ENCODE results near the gene VKORC1L1.
"Not testable (repeated sequence)": the region's sequence is repeated elsewhere in the genome, so short reads cannot be mapped to it uniquely, and the experiment has no call there.

Gene VKORC1L1

DNA sequence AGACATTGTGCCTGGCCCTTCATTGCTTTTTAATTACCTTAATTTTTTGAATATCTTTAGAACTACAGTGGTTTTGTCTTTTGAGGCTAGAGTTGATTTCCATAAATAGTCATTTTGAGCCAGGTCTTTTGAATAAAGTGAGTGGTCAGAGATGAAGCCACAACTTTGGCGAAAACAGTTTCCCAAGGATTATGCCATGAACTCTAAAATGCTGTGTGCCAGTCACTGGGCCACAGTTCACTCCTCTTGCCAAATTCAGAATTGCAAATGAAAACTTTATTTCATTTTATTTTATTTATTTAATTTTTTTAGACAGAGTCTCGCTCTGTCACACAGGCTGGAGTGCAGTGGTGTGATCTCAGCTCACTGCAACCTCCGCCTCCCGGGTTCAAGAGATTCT, 14.2 kb upstream of the VKORC1L1 start:
- not testable (repeated sequence) for DNase-seq (ENCODE audit: extremely low read depth, low read depth)

DNA sequence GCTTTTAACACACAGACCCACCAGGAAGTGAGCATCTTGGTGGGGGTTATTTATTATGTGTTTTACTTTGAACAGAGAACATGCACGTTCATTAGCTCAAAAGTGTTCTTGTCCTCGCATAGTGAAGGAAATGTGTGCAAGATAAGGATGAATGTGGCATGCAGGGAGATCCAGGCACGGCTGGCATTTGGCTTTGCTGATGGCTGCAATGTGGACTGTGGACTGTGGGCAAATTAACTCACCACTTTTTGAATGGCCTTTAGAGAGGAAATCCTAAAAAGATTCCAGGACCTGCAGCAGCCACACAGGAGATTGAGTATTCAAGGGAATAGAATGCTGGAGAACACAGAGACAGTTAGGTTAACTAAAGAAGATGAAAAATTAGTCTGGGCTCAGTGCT, 6.6 kb upstream of the VKORC1L1 start:
- not testable (repeated sequence) for DNase-seq (ENCODE audit: extremely low read depth, low read depth)

DNA sequence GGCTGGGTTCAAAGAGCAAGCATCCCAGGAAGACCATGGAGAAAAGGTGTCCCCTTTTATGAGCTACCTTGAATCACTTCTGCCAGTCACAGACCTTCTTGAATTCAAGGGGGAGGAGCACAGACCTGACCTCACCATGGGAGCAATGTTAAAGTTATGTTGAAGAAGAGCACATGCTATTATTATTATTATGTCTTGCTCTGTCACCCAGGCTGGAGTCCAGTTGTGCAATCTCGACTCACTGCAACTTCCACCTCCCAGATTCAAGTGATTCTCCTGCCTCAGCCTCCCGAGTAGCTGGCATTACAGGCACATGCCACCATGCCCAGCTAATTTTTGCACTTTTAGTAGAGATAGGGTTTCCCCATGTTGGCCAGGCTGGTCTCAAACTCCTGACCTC, 5.2 kb upstream of the VKORC1L1 start:
- not testable (repeated sequence) for DNase-seq (ENCODE audit: extremely low read depth, low read depth)

DNA sequence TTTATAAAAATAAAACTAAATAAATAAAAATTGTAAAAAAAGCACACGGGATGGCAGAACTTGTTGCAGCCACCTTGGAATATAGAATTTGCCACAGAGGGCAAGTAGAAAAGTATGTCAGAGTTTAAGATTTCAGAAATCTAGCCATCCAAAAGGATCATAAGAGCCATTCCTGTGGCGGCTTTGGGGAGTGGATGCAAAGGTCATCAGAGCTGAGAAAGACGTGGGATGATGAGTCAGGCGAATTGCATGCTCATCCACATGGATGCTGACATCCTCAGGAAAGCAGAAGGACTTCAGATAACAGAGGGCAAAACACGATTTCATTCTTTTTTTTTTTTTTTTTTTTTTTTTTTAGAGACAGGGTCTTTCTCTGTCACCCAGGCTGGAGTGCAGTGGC, 3.6 kb upstream of the VKORC1L1 start:
- DNase-seq (ENCODE audit: extremely low read depth, low read depth) = not testable (repeated sequence)

DNA sequence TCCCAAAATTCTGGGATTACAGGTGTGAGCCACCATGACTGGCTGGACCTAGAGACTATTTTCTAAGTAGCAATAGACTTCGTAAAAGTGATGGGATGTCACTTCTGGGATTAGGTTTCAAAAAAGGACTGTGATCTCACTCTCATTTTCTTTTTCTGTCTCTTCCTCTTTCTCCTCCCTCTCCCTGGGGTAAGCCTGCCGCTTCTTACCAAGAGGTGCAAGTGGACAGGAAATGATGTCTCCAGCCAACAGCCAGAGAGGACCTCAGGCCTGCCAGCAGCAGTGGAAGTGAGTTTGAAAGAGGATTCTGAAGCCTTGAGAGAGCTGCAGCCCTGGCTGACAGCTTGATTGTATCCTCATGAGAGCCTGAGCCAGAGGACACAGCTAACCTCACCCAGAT, 1.4 kb upstream of the VKORC1L1 start:
- DNase-seq (ENCODE audit: extremely low read depth, low read depth) = not testable (repeated sequence)

DNA sequence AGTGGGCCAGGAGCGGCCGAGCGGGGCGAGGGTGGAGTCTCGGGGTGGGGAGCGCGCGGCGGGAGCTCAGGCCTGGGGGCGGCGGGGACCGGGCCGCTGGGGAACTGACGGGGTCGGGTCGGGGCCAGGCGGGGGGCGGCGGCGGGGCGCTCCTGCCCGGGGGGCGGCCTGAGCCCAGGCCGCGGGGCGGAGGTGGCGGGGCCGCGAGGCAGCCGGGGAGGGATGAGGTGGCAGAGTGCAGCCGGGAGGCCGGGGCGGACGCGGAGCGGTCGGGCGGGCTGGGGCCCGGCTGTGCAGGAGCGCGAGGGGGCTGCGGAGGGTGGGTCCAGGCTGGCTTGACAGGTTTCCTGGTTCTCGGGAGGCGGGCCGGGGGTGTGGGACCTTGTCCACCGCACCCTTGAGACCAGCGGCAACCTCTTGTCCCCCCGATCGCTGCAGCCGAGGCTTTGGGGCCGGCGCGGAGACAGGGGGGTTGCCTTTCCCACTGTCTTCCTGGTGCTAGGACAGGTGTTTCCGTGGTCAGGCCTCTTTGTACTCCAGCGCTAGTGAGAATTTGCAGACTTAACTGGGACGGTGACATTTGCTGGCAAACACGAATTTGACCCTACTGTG, 814 bp downstream of the VKORC1L1 start:
- not testable (repeated sequence) for DNase-seq (ENCODE audit: extremely low read depth, low read depth)

DNA sequence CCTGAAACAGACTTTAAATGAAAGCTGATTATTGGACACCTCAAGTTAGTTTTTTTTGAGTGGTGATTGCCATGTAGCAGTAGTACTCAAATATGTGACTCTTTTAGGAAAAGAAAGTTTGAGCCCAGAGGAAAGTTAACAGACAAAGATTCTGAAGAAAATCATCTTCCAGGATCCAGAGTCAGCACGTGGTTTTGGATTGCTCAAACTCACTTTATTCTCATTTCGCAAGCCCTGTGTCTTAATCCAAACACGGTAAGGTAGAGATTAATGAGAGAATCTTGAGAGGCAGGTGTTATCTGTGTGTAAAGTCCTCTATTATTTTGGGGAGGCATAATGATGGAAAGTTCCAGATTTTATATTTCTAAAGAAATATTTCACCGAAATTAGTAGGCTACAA, 2.8 kb downstream of the VKORC1L1 start:
- not testable (repeated sequence) for DNase-seq (ENCODE audit: extremely low read depth, low read depth)

DNA sequence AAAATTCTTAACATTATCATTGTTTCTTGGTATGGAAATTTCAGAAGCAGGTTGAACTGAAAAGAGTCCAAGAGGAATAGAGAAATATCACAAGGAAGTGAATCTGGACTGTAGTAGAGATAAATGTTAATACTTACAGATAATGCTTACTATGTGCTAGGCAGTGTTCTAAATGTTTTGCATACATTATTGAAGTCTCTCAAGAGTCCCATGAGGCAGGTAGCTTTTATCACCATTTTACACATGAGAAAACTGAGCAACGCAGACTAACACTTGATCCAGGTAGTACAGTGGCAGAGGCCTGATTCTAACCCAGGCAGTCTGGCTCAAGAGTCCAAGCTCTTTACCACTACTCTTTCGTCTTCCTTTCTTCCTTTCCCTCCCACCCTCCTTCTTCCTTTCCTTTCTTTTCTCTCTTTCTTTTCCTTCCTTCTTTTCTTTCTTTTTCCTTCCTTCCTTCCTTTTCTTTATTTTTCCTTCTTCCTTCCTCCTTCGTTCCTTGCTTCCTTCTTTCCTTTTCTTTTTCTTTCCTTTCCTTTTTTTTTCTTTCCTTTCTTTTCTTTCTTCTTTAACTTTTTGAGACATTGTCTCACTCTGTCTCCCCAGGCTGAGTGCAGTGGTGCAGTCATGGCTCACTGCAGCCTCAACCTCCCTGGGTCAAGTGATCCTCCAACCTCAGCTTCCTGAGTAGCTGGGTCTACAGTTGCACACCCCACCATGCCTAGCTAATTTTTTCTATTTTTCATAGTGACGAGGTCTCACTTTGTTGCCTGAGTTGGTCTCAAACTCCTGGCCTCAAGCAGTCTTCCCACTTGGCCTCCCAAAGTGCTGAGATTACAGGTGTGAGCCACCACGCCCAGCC, 6.6 kb downstream of the VKORC1L1 start:
- not testable (repeated sequence) for DNase-seq (ENCODE audit: extremely low read depth, low read depth)

DNA sequence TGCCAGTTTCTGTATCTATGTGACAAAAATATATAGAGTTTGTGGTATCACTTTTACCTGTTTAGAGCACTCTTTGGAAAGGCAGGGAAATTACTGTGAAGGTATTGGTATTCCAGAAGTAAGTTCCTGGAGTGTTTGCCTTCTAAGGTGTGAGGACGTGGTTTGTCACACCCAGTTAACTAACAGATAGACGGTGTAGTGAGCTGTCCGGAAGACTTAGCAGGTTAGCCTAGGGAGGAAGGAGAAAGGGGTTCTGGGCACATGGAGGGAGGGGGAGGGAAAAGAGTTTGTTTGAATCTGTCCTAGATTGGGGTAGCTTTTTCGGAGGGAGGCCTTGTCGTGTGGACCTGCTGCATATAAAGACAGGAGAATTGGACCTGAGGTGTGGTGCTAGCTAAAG, 7.4 kb downstream of the VKORC1L1 start:
- not testable (repeated sequence) for DNase-seq (ENCODE audit: extremely low read depth, low read depth)

DNA sequence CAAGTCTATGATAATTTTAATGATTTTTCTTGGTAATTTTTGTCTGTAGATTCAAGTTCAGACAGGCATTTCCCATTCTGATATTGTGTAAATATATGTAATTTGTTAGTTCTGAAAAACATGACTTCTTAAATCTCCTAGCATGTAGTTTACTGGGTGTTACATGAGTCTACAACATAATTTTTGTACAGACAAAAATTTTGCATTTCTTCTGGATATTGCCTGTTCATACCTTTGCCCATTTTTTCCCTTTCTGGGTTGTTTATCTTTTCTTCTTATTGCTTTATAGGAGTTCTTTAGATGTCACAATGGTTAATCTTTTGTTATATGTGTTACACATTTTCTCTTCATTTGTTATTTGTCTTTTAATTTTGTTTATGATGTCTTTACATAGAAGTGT, 12.1 kb downstream of the VKORC1L1 start:
- not testable (repeated sequence) for DNase-seq (ENCODE audit: extremely low read depth, low read depth)

DNA sequence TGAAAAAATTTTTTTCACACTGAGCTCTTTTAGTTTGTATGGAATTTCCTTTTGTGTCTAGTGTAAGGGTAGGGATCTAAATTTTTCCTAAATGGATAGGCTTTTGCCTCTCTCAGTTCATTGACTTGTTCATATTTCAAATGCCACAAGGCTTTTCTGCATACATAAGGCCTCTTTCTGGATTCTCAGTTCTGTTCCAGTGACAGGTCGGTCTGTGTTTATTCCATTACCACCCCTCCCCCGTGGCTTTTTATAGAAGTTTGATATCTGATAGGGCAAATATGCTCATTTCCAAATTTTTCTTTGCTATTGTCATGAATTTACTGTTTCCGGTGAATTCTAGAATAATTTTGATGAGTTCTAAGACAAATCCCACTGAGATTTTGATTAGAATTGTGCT, 12.7 kb downstream of the VKORC1L1 start:
- not testable (repeated sequence) for DNase-seq (ENCODE audit: extremely low read depth, low read depth)

DNA sequence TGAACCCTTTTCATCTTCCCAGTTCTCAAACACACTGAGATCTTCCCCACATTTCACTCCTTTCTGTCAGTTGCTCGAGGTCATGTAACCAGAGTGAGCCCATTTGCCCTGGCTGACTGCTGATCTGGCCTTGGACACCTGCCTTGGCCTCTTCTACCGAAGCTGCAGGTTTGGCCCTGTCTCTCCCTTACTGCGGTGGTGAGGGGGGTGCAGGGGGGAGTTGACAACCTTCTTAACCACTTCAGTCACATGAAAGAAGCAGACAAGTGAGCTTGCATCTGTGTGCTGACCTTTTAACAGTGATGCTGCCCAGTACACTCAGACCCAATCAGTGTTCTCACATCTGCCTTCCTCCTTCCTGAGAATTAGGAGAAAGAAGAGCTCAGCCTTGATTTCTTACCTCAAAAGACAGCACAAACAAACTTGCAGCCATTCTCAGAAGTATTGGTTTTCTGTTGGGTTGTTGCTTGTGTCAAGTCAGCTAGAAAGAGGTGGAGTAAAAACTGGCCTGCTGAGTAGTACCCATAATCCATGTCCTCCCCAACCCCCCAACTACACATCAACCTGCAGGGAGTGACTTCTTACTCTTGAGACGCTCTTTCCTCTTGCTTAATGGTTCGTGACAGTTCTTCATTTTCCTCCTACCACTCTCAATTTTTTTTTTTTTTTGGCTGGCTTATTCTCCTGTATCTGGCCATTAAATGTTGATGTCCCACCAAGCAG, 15.7 kb downstream of the VKORC1L1 start:
- not testable (repeated sequence) for DNase-seq (ENCODE audit: extremely low read depth, low read depth)

DNA sequence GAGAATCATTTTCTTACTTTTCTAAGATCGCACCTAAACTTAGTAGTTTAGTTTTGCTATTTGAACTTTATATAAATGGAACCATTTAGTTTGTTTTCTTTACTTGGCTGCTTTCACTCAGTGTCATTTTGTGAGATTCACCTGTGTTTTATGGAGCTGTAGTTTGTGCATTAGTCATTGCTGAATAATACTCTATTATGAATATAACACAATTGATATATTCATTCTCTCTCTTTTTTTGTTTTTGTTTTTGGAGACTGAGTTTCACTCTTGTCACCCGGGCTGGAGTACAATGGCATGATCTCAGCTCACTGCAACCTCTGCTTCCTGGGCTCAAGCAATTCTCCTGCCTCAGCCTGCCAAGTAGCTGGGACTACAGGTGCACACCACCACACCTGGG, 16.8 kb downstream of the VKORC1L1 start:
- not testable (repeated sequence) for DNase-seq (ENCODE audit: extremely low read depth, low read depth)

DNA sequence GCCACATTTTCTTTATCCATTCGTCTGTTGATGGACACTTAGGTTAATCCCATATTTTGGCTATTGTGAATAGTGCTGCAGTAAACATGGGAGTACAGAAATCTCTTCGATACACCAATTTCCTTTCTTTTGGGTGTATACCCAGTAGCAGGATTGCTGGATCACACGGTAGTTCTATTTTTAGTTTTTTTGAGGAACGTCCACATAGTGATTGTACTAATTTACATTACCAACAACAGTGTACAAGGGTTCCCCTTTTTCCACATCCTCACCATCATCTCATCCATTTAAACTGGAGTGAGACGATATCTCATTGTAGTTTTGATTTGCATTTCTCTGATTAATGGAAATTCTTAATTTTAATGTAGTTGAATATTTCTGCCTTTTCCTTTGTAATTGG, 19.3 kb downstream of the VKORC1L1 start:
- DNase-seq (ENCODE audit: extremely low read depth, low read depth) = no peak
- TF ChIP-seq, protein P1, sequence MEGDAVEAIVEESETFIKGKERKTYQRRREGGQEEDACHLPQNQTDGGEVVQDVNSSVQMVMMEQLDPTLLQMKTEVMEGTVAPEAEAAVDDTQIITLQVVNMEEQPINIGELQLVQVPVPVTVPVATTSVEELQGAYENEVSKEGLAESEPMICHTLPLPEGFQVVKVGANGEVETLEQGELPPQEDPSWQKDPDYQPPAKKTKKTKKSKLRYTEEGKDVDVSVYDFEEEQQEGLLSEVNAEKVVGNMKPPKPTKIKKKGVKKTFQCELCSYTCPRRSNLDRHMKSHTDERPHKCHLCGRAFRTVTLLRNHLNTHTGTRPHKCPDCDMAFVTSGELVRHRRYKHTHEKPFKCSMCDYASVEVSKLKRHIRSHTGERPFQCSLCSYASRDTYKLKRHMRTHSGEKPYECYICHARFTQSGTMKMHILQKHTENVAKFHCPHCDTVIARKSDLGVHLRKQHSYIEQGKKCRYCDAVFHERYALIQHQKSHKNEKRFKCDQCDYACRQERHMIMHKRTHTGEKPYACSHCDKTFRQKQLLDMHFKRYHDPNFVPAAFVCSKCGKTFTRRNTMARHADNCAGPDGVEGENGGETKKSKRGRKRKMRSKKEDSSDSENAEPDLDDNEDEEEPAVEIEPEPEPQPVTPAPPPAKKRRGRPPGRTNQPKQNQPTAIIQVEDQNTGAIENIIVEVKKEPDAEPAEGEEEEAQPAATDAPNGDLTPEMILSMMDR (IDR thresholded peaks at IDR 0.05; ENCODE audit: low read depth, low read length) = no peak

DNA sequence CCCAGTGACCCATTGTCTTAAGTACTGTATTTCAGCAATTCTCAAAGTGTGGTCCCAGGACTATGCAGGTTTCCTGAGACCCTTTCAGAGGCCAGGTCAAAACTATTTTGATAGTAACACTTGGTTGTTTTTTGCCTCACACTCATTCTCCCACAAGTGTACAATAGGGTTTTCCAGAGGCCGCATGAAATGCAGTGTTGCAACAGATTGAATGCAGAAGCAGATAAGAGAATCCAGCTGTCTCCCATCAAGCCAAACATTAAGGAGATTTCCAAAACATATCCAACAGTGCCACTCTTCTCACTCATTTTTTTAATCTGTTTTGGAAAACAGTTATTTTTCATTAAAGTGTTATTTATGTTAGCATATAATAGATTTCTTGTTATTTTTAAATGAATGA, 20.0 kb downstream of the VKORC1L1 start:
- TF ChIP-seq, protein P1 (IDR thresholded peaks at IDR 0.05; ENCODE audit: low read depth, low read length) = no peak
- no peak for DNase-seq (ENCODE audit: extremely low read depth, low read depth)

Measured in AG09319 (cell line).